Glutamatergic neuron (in vitro differentiated cells): ENCODE results near the gene KCNE3. TPM values are rescaled to one million over a fixed set of nuclear protein-coding genes. Genes with fewer than 3 reads are reported as not detected.

Experiments
- DNase-seq: peaks from one replicate; pipeline ENCODE4 v3.0.0; 2022
- H3K27ac Mint-ChIP-seq: one replicate; pipeline ENCODE4 v1.8.0; 2020; ENCODE audit warnings: mild to moderate bottlenecking, mixed read lengths, inconsistent platforms; ENCODE audit not compliant: unreplicated experiment
- H3K27me3 Mint-ChIP-seq: one replicate; pipeline ENCODE4 v1.8.0; 2020; ENCODE audit warnings: mild to moderate bottlenecking, moderate library complexity, mixed read lengths, inconsistent platforms; ENCODE audit not compliant: unreplicated experiment
- H3K36me3 Mint-ChIP-seq: one replicate; pipeline ENCODE4 v1.8.0; 2020; ENCODE audit warnings: mild to moderate bottlenecking, mixed read lengths, inconsistent platforms; ENCODE audit not compliant: unreplicated experiment
- H3K4me1 Mint-ChIP-seq: one replicate; pipeline ENCODE4 v1.8.0; 2020; ENCODE audit warnings: mild to moderate bottlenecking, low read depth, mixed read lengths, inconsistent platforms; ENCODE audit not compliant: unreplicated experiment
- H3K4me3 Mint-ChIP-seq: one replicate; pipeline ENCODE4 v1.8.0; 2020; ENCODE audit warnings: mild to moderate bottlenecking, mixed read lengths, inconsistent platforms; ENCODE audit not compliant: unreplicated experiment
- H3K9me3 Mint-ChIP-seq: one replicate; pipeline ENCODE4 v1.8.0; 2020; ENCODE audit warnings: mild to moderate bottlenecking, moderate library complexity, mixed read lengths, inconsistent platforms; ENCODE audit not compliant: unreplicated experiment
- CTCF ChIP-seq: fragments of 200-600 bp; sonication (generic); IDR thresholded peaks from one replicate; pipeline ENCODE4 v1.5.0; 2021; ENCODE audit not compliant: partially characterized antibody, unreplicated experiment
- total RNA-seq: library from RNA; stranded (reverse); fragmentation: NEBNext Ultra II Directional; extraction: Animal tissue kit (Norgen Biotek cat#: 25700); gene quantifications from one replicate; pipeline ENCODE4 v1.2.1, GENCODE V29; 2021; ENCODE audit not compliant: unreplicated experiment

The KCNE3 gene
- total RNA-seq, 1 donor from 2014 or later: not detected

GRCh38 chr11:74453373-74453975, 13.9 kb downstream of the KCNE3 start:
- no peaks in the 10 kb centered on the region for H3K27me3 Mint-ChIP-seq
- peaks cover 6% of the 10 kb centered on the region for H3K4me1 Mint-ChIP-seq
- no peak overlapping the region for H3K27ac Mint-ChIP-seq
- no peak overlapping the region for H3K4me3 Mint-ChIP-seq
- peak; percentile 75 for DNase-seq
- peak; percentile 79 for TF ChIP-seq CTCF
- H3K9me3 Mint-ChIP-seq: peaks cover 1% of the 10 kb centered on the region
- no peaks in the 10 kb centered on the region for H3K36me3 Mint-ChIP-seq

- Mint-ChIP-seq H3K4me1 (peaks cover 6% of the 10 kb centered on the region), H3K36me3 (no peaks in the 10 kb centered on the region), H3K9me3 (peaks cover 1% of the 10 kb centered on the region), H3K4me3 (no peak overlapping the region), H3K27me3 (no peaks in the 10 kb centered on the region), H3K27ac (no peak overlapping the region)
- DNase-seq: no peak
- TF ChIP-seq CTCF: no peak
Observed at GRCh38 chr11:74452366-74452765, 15.0 kb downstream of the KCNE3 start.

- Mint-ChIP-seq H3K27ac (no peak overlapping the region), H3K36me3 (no peaks in the 10 kb centered on the region), H3K4me3 (no peak overlapping the region), H3K9me3 (no peaks in the 10 kb centered on the region), H3K27me3 (no peaks in the 10 kb centered on the region), H3K4me1 (peaks cover 11% of the 10 kb centered on the region)
- TF ChIP-seq CTCF: no peak
- DNase-seq: no peak
Observed at GRCh38 chr11:74450318-74450717, 17.0 kb downstream of the KCNE3 start.

GRCh38 chr11:74449369-74449931, 17.9 kb downstream of the KCNE3 start:
- Mint-ChIP-seq H3K4me3 (no peak overlapping the region), H3K27ac (no peak overlapping the region), H3K9me3 (no peaks in the 10 kb centered on the region), H3K27me3 (no peaks in the 10 kb centered on the region), H3K36me3 (no peaks in the 10 kb centered on the region), H3K4me1 (peaks cover 11% of the 10 kb centered on the region)
- peak; percentile 80 for TF ChIP-seq CTCF
- no peak for DNase-seq

GRCh38 chr11:74447720-74448119, 19.6 kb downstream of the KCNE3 start:
- Mint-ChIP-seq H3K27me3 (no peaks in the 10 kb centered on the region), H3K4me3 (no peak overlapping the region), H3K4me1 (peaks cover 20% of the 10 kb centered on the region), H3K27ac (no peak overlapping the region), H3K36me3 (no peaks in the 10 kb centered on the region), H3K9me3 (no peaks in the 10 kb centered on the region)
- no peak for TF ChIP-seq CTCF
- no peak for DNase-seq
